Parathyroid adenoma (tissue), 2 donors: ENCODE results near the gene AMACR.

Source experiments
- H2AFZ ChIP-seq: fragments of 300-600 bp; sonication (generic); one replicate; pipeline ENCODE4 v1.7.0; 2017; ENCODE audit warnings: antibody characterized with exemption, mild to moderate bottlenecking
- H3K27ac ChIP-seq: fragments of 300-600 bp; sonication (generic); one replicate; pipeline ENCODE4 v1.7.0; 2017
- H3K27me3 ChIP-seq: fragments of 300-600 bp; sonication (generic); one replicate; pipeline ENCODE4 v1.7.0; 2017; ENCODE audit warnings: low read length; ENCODE audit not compliant: control insufficient read depth, insufficient read depth
- H3K36me3 ChIP-seq: fragments of 300-600 bp; sonication (generic); one replicate; pipeline ENCODE4 v1.7.0; 2017; ENCODE audit warnings: low read length; ENCODE audit not compliant: control insufficient read depth, insufficient read depth
- H3K4me1 ChIP-seq: fragments of 300-600 bp; sonication (generic); one replicate; pipeline ENCODE4 v1.7.0; 2017; ENCODE audit warnings: control low read depth
- H3K4me2 ChIP-seq: fragments of 300-600 bp; sonication (generic); one replicate; pipeline ENCODE4 v1.7.0; 2017; ENCODE audit warnings: low read length
- H3K4me3 ChIP-seq: fragments of 300-600 bp; sonication (generic); one replicate; pipeline ENCODE4 v1.7.0; 2017; ENCODE audit warnings: low read depth, low read length
- H3K79me2 ChIP-seq: fragments of 300-600 bp; sonication (generic); one replicate; pipeline ENCODE4 v1.7.0; 2017; ENCODE audit warnings: control low read depth
- H3K9ac ChIP-seq: fragments of 300-600 bp; sonication (generic); one replicate; pipeline ENCODE4 v1.7.0; 2017; ENCODE audit warnings: mild to moderate bottlenecking
- H3K9me3 ChIP-seq: fragments of 300-600 bp; sonication (generic); one replicate; pipeline ENCODE4 v1.7.0; 2017; ENCODE audit warnings: low read length; ENCODE audit not compliant: control insufficient read depth
- TF ChIP-seq, protein P1 (sequence below): fragments of 300-600 bp; sonication (generic); IDR thresholded peaks from one replicate; pipeline ENCODE4 v1.7.0; 2017; ENCODE audit warnings: antibody characterized with exemption, mild to moderate bottlenecking
- donor health status: primary hyperparathyroidism.

The AMACR gene

DNA sequence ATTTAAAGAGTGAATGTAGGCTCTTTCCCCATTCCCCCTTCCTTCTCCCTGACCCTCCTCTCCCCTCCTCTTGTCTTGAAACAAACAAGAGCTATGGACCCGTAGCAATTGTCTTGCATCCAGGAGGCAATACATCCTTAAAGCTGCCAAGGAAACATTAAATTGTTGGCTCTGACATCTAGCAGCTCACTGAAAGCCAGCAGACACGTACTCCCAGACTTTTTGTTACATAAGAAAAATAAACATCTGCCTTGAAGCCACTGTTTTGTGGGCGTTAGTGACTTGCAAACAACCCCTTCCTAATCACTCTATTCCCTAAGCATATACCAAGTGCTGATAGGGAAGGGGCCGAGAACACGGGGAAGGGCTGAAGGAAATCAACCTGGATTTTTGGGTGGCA lies 32.0 kb downstream of the AMACR start:
- no peak overlapping the region for H3K27ac ChIP-seq
- no peak overlapping the region for H3K9ac ChIP-seq
- H3K4me3 ChIP-seq = no peak overlapping the region

DNA sequence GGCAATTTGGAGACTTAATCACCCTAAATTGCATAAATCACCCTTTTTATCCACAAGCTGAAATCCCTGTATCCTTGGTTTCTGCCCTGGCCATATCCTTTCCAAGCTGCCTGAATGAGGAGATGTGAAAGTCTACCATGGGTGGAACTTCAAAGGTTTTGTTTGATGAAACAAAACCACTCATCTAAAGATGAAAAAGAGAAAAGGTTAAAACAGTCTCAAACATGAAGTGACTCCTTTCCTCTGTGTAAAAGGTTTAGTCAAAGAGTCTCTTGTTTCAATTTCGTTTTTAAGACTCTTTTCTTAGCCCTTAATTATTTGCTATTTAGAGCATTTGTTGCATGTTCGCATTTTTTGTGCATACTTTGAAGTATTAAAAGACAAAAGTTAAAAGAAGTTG lies 34.6 kb downstream of the AMACR start:
- no peak overlapping the region for H3K27ac ChIP-seq
- H3K4me3 ChIP-seq = no peak overlapping the region
- no peak overlapping the region for H3K9ac ChIP-seq
- TF ChIP-seq, protein P1, sequence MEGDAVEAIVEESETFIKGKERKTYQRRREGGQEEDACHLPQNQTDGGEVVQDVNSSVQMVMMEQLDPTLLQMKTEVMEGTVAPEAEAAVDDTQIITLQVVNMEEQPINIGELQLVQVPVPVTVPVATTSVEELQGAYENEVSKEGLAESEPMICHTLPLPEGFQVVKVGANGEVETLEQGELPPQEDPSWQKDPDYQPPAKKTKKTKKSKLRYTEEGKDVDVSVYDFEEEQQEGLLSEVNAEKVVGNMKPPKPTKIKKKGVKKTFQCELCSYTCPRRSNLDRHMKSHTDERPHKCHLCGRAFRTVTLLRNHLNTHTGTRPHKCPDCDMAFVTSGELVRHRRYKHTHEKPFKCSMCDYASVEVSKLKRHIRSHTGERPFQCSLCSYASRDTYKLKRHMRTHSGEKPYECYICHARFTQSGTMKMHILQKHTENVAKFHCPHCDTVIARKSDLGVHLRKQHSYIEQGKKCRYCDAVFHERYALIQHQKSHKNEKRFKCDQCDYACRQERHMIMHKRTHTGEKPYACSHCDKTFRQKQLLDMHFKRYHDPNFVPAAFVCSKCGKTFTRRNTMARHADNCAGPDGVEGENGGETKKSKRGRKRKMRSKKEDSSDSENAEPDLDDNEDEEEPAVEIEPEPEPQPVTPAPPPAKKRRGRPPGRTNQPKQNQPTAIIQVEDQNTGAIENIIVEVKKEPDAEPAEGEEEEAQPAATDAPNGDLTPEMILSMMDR = no peak
- H3K27me3 ChIP-seq = no peaks in the 10 kb centered on the region
- H3K36me3 ChIP-seq = no peaks in the 10 kb centered on the region
- H2AFZ ChIP-seq = no peak overlapping the region
- H3K9me3 ChIP-seq = no peaks in the 10 kb centered on the region
- H3K4me2 ChIP-seq = no peak overlapping the region
- H3K79me2 ChIP-seq = no peaks in the 10 kb centered on the region
- H3K4me1 ChIP-seq = no peaks in the 10 kb centered on the region

More for the DNA sequence above, 32.0 kb downstream of the AMACR start:
- no peaks in the 10 kb centered on the region for H3K27me3 ChIP-seq
- no peak overlapping the region for H2AFZ ChIP-seq
- no peaks in the 10 kb centered on the region for H3K79me2 ChIP-seq
- H3K36me3 ChIP-seq = no peaks in the 10 kb centered on the region
- no peaks in the 10 kb centered on the region for H3K9me3 ChIP-seq
- TF ChIP-seq, protein P1 = no peak
- no peaks in the 10 kb centered on the region for H3K4me1 ChIP-seq
- H3K4me2 ChIP-seq = no peak overlapping the region

DNA sequence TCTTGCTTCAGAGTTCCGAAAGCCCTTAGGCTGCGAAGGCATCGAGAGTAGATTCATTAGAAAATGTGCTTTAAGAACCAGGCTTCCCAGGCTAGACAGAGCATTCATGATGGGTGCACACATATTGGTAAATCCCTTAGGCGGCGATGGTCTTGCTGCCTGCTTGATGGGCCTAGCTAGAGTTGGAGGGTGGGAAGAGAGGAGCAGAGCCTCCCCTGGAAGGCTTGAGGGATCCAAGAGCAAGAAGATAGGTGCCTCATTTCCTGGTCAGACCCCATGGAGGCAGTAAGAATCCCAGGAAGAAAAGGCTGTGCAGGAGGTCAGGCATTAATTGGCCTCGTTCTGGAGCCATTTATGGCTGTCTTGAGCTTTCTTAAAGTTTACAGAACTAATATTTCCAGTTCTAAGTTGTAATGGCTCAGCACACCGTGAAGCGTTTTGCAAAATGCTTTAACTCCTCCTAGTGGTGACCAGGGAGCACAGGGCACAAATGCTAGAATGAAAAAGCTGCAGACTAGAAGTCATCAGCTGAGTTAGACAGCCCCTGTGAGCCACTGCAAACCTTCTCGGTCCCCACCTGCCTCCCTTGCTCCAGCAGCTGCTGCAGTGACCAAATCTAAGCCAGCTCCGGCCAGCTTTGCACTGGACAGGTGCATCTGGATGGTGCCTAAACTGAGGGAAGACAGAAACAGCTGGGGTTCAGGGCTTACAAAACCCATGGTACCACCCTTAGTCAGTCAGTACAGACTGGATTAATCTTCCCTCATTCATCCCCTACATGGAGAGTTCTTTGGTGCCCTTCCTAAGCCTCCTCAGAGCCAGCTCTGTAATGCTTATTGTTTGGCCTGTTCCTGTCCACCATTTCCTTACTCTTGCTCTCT lies 38.0 kb downstream of the AMACR start:
- no peak overlapping the region for H3K4me2 ChIP-seq
- no peak overlapping the region for H3K27ac ChIP-seq
- H3K4me1 ChIP-seq = no peaks in the 10 kb centered on the region
- peak overlapping the region; percentile 1 for H2AFZ ChIP-seq
- no peak overlapping the region for H3K4me3 ChIP-seq
- no peaks in the 10 kb centered on the region for H3K79me2 ChIP-seq
- H3K9ac ChIP-seq = no peak overlapping the region
- no peaks in the 10 kb centered on the region for H3K9me3 ChIP-seq
- TF ChIP-seq, protein P1 = peak; percentile 27
- no peaks in the 10 kb centered on the region for H3K27me3 ChIP-seq
- no peaks in the 10 kb centered on the region for H3K36me3 ChIP-seq

DNA sequence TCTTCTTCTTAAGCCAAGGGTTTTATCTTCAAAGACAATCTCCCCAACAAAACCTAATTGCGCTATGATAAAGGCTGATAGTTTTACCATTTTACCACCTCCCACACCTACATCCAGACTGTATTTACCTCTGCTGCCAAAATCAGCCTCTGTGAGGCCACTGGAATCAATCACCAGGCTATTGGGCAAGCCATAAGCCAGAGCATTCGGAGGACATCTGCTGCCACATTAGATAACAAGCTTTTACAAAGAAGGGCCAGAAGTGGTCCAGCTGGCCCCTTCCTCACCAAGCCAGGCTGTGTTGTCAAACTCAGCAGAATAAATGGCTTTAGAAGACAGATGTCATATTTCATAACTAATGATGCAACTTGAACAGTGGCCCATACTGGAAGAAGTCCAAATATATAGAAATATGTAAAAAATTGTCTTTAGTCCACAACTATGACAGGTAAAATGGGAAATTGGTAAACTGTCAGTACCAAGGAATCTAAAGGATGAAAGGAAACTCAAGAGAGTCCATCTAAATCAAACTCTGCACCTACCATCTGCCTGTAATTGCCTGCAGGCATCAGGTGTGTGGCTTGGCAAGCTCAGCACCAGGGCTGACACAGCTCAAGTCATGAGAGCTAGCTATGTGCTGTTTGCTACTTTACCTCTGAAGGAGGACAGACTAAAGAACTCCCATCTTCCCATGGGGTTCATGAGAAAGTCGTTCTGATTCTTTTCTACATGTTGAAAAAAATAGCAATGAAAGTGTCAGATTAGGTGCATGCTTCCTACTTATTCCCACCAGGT lies 39.4 kb downstream of the AMACR start:
- Histone ChIP-seq H2AFZ (no peak overlapping the region), H3K9me3 (no peaks in the 10 kb centered on the region), H3K36me3 (no peaks in the 10 kb centered on the region), H3K27ac (no peak overlapping the region), H3K4me3 (no peak overlapping the region), H3K9ac (no peak overlapping the region), H3K4me2 (no peak overlapping the region), H3K79me2 (no peaks in the 10 kb centered on the region), H3K27me3 (no peaks in the 10 kb centered on the region), H3K4me1 (no peaks in the 10 kb centered on the region)
- TF ChIP-seq, protein P1 = no peak
